GM18498 (cell line): ENCODE data around the gene NRGN.
A peak's percentile ranks its signal among the peaks of the same experiment; 100 is the strongest.

Source experiments
- ATAC-seq: cut with Tn5 transposase; IDR thresholded peaks from one replicate; pipeline ENCODE4 v1.9.1; 2021; ENCODE audit warnings: mild to moderate bottlenecking, moderate library complexity; ENCODE audit not compliant: unreplicated experiment

Gene NRGN

DNA sequence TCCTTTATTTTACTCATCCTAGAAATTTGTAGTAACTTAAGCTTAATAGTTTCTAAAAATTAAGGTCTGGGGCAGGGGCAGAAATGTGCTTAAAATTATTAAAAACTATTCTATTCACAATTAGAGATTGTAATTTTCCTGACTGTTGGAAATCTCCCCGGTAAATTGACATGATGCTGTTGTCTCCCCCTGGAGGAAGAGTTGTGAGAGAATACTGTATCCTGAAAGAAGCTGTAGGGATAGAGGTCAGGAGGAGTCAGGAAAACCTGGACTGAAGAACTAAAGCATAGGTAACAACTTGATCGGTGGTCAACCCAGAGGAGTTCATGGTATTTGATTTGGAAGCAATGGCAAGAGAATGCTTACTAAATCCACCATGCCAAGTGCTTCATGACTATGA, 38.5 kb downstream of the NRGN start:
- no peak for ATAC-seq

- no peak for ATAC-seq
Observed at GRCh38 chr11:124779568-124779967, 39.8 kb downstream of the NRGN start.

DNA sequence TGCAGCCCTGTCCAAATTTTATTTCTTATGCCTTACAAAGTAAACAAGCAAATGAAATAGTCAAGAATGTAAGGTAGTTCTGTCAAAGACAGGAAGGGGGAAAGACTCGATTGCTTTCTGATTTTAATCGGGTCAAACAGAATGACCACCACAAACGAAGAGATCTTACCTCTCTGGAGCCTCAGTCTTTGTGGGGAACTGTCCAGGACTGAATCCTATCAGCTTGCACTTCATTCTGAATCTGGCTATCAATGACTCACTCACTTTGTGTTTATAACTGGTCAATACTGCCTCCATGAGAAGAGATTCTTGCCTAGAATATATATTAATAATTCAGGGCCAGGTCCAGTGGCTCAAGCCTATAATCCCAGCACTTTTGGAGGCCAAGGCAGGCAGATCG, 43.3 kb downstream of the NRGN start:
- ATAC-seq = no peak

DNA sequence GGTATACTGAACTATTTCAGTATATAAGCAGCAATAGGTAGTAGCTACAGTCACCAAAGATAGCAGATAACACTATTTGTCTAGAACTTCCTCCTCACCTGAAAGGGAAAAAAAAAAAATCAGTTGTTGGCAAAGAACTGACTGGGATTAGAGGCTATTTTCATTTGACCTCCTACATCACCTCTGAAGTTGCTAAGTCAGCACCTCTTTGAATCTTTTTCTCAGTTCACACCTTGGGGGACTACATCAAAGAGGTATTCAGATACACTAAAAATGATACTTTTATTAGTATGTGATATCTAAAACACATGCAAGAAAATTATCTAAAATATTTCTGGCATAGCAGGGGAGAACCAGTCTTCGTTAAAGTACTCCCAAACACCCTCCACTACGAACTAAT, 44.3 kb downstream of the NRGN start:
- no peak for ATAC-seq

- ATAC-seq = no peak
Observed at GRCh38 chr11:124788521-124788920, 48.8 kb downstream of the NRGN start.

DNA sequence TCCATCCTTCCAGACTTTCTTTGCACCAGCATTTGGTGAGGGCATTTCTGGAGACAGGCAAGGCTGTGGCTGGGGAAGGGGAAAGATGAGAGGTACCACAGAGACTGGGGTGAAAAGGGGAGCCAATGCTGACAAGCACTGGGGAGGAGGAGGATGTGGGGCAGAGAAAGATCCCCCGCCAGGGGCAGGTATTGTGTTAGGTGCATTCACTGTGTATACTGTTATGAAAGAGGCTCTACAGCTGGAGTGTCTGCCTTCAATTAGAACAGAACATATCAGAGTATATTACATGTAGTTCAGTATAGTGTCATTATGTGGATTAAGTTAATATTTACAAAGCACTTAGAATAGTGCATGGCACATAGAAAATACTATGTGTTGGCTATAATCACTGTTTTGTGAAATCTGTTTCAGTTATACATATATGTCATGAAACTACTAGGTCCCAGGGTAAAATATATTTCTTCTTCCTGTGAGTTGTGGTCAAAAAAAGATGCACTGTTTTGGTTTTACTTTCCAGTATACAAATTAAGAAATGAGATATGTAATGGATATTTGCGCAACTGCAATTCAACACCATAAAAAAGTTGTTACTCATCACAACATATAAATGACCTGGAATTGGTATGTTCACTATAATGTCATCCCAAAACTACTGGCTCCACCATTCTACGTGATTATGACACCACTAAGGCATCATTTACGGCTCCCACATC, 52.0 kb downstream of the NRGN start:
- peak; percentile 79 for ATAC-seq

DNA sequence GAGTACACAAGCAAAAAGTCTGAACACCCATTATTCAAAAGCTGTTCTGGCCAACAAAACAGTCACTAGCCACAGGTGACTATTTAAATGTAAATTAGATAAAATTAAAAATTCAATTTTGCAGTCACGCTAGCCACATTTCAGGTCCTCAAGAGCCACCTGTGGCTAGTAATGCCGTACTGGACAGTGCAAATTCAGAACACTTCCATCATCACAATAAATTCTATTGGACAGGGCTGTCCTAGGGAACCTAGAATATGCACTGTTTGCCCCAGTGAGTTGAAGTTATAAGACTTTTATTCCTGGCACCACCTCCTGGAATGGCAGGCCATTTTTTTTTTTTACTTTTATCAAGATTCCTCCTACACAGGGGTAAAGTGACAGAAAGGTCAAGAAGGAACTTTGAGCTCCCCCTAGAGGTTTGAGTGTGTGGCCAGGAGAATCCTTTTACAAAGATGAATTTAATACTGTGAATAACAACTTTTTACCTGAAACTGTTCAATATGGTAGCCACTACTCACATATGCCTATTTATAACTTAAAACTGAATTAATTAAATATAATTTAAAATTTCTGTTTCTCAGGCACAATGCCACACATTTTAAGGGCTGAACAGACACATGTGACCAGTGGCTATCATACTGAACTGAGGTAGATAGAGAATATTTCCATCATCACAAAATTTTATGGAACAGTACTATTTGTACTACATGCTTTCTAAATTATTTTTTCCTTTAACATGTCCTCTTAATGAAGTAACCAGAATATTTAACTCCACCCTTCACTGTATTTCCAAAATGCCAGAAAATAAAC, 53.9 kb downstream of the NRGN start:
- peak; percentile 56 for ATAC-seq

- ATAC-seq = no peak
Observed at GRCh38 chr11:124796312-124796711, 56.6 kb downstream of the NRGN start.
